Caki2 (cell line): ENCODE results near the gene RAB11B. TPM values are rescaled to one million over a fixed set of nuclear protein-coding genes. Genes with fewer than 3 reads are reported as not detected.
A peak's percentile ranks its signal among the peaks of the same experiment; 100 is the strongest.
"Not testable (repeated sequence)": the region's sequence is repeated elsewhere in the genome, so short reads cannot be mapped to it uniquely, and the experiment has no call there.

Experiments
- DNase-seq: peaks from one replicate; pipeline ENCODE4 v3.0.0-alpha.2; 2015; ENCODE audit warnings: low read depth
- in situ Hi-C: cut with HindIII; loops from 2 replicates; pipeline ENCODE4 v1.10.0; 2016; ENCODE audit warnings: low sequenced_read_pairs, low pct_unique_long_range_greater_than_20kb, mixed read lengths
- total RNA-seq: library from RNA; depleted of rRNA; stranded (reverse); fragments of >200 nt; shearing (Covaris generic); gene quantifications from 2 replicates; pipeline ENCODE4 v1.2.3, GENCODE V29; 2014; ENCODE audit warnings: low replicate concordance

Gene RAB11B
- total RNA-seq, 1 experiment from 2014 or later, result 14.4 TPM

DNA sequence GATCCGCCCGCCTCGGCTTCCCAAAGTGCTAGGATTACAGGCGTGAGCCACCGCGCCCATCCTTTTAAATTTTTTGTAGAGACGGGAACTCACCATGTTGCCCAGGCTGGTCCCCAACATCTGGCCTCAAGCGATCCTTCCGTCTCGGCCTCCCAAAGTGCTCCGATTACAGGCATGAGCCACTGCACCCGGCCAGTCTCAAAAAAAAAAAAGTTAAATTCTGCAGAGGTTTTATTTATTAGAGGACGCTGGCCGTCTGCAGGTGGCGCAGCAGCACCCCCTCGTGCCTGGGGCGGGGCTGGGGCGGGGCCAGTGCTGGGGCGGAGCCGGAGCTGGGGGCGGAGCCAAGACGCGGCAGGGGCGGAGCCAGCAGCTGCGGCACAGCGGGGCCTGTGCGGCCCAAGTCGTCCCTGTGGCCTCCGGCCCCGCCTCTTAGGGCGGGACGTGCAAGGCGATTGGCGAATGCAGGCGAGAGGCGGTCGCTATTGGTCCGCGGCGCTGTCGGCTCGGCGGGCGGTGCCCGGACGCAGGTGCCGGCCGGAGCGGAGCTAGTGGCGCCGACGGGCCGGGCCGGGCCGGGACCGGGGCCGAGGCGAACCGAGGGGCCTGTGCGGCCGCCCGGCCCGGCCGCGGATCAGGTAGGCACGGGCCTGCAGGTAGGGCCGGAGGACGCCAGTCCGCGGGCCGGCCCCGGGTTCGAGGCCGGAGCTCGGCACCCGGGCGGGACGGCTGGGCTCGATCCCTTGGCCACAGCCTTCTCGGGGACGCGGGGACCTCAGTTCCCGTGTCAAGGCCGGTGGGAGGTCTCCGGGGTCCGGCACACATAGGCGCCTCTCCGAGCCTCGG lies 22.8 kb downstream of the RAB11B start, which contains the start of gene MARCHF2:
Gene MARCHF2, plus strand, starts transcription at position 523 of the 846 bp plus-strand sequence. CDS start 8,536 bp downstream, outside the sequence.
- in situ Hi-C loops, result no loop called here

DNA sequence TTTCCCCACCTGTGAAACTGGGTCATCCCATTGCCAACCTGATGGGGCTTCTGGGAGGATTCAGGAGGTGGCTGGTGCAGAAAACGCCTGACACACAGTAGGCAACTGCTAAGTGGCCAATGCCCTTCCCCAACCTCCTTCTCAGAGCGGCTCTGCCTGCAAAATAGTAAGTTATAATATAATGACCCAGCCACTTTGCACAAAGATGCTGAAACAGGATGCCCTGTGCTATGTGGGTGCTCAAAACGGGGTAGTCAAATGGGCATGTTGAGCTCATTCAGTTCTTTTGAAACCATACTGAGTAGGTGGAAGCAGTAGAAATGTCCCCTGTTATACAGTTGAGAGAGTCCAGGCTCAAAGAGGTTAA lies 23.5 kb downstream of the RAB11B start:
- no peak for DNase-seq
- in situ Hi-C loops, result no loop called here

More for the DNA sequence above, 22.8 kb downstream of the RAB11B start, which contains the start of gene MARCHF2:
- peak; percentile 68 for DNase-seq

DNA sequence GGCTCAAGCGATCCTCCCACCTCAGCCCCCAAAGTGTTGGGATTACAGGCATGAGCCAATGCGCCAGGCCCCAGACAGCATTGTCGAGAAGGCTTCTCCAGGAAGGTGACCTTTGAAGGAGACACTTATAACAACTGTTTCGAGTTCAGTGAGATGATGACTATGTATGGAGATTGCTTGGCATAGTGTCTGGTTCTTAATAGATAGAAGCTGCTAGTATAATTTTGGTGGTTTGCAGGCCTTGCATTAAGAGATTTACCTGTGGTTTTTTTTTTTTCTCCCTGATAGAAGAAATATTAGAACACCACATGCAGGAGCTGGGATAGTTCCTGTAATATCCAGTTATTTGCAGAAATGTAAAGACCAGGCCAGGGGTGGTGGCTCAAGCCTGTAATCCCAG lies 26.6 kb downstream of the RAB11B start:
- DNase-seq, result no peak
- in situ Hi-C loops, result no loop called here

DNA sequence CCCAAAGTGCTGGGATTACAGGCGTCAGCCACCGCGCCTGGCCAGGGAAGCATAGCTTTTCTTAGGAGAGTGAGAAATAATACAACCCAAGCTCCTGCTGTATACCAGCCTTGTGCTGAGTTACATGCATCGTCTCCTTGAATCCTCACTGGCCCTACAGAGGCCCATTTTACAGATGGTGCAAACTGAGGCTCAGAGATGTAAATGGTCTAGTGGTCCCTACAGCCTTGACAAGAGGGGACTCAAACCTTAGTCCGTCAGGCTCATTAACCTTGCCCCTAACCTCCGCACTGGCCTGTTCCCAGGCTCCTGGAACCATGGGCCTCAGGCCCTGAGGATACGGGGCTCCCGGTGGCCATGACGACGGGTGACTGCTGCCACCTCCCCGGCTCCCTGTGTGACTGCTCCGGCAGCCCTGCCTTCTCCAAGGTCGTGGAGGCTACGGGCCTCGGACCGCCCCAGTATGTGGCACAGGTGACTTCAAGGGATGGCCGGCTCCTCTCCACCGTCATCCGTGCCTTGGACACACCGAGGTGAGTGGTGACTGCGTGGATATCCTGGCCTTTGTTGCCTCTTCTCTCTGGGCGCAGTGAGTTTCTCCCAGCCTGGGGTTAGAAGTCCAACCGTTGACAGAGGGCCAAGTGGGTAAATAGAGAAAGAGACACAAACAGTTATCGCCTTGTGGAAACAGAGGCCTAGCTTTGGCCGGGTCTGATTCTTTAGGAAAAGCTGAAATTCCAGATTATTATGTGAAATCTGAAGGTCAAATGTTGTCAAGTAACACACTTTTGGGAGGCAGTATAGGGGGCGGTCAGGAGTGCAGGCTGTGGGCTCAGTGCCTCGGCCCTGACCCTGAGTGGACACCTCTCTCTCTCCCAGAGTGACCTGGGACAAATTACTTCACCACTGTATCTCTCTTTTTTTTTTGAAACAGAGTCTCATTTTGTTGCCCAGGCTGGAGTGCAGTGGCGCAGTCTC lies 31.6 kb downstream of the RAB11B start:
- no peak for DNase-seq
- in situ Hi-C loops, result no loop called here

DNA sequence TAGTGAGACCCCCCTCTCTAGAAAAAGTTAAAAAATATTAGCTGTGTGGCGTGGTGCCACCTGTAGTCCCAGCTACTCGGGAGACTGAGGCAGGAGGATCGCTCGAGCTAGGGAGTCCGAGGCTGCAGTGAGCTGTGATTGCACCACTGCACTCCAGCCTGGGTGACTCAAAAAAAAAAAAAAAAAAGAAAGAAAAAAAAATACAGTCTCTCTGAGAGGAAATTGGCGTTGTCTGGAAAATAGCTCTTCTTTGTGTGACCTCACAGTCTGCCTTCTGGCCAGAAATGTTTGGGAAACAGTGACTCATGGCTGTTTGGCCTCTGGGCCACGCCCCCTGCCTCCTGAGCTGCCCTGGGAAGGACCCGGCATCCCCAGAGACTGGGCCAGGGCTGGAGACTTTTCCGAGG lies 33.7 kb downstream of the RAB11B start:
- in situ Hi-C loops, result no loop called here
- DNase-seq, result peak; percentile 91

DNA sequence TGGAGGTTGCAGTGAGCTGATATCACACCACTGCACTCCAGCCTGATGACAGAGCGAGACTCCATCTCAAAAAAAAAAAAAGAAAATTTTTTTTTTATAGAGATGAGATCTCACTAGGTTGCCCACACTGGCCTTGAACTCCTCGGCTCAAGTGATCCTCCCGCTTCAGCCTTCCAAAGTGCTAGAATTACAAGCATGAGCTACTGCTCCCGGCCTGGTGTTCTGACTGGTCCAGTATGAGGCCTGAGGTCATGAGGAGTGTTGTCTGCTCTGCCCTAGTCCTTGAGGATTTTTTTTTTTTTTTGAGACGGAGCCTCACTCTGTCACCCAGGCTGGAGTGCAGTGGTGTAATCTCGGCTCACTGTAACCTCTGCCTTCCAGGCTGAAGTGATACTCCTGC lies 35.2 kb downstream of the RAB11B start:
- DNase-seq, result not testable (repeated sequence)

DNA sequence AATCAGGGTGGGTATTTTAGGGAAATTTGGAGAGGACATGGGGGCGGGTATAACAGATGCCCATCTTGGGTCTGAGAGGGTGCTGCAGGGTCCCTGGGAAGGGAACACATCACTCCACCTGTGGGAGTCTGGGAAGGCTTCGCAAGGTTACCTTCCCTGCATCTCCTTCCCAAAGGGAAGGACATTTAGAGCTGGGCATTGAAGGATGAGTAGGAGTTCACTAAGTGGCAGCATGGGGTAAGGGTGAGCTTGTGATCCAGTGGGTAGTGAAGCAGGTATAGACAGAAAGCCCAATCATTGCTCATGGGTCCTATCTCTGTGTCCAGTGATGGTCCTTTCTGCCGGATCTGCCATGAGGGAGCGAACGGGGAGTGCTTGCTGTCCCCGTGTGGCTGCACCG lies 36.1 kb downstream of the RAB11B start:
- no peak for DNase-seq
- in situ Hi-C loops, result no loop called here

More for the DNA sequence above, 35.2 kb downstream of the RAB11B start:
- in situ Hi-C loops, result not testable (repeated sequence)

DNA sequence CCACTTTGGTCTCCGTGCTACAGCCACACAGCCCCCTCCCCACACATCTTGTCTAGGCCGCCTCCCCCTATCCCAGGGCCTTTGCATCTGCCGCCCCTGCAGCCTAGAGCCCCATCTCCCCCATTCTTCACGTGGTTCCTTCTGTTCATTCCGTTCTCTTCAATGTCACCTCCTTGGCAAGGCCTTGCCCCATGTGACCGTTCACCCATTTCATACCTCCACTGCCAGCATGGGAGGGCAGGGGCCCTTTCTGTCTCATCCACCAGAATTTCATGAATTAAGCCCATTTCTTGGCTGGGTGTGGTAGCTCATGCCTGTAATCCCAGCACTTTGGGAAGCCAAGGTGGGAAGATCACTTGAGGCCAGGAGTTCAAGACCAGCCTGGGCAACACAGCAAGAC lies 38.9 kb downstream of the RAB11B start:
- DNase-seq, result no peak
- in situ Hi-C loops, result no loop called here

DNA sequence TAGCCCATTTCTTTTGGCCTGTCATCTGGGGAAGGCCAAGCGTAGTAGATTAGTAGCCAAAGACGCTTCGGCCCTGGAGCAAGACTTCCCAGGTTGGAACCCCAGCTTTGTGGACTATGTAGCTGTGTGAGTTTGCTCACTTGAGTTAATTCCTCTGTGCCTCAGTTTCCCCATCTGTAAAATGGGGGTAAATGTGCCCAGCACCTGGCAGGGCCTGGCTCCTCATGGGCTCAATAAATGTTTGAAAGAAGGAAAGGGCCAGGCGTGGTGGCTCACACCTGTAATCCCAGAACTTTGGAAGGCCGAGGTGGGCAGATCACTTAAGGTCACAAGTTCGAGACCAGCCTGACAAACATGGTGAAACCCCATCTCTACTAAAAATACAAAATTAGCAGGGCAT lies 39.7 kb downstream of the RAB11B start:
- in situ Hi-C loops, result no loop called here
- DNase-seq, result no peak

DNA sequence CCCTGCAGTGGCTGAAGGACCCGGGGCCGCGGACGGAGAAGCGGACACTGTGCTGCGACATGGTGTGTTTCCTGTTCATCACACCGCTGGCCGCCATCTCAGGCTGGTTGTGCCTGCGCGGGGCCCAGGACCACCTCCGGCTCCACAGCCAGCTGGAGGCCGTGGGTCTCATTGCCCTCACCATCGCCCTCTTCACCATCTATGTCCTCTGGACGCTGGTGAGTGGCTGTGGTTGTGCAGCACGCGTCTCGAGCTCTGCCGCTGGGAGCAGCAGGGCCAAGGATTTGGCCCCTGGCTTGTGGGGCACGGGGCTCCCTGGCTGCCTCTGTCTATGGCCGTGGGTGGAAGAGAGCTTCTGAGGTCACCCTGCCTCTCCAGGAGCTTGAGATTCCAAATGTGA lies 40.5 kb downstream of the RAB11B start:
- in situ Hi-C loops, result no loop called here

DNA sequence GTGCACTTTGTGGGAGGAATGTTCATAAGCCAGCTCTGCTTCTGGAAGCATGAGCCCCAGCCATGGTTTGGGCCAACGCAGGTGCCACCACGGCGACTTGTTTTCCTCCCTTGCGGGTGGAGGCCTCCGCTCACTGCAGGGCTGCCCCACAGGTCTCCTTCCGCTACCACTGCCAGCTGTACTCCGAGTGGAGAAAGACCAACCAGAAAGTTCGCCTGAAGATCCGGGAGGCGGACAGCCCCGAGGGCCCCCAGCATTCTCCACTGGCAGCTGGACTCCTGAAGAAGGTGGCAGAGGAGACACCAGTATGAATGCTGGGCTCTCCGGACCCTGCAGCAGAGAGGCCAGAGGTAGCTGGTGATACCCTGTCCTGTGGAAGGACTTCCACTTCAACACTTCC lies 48.1 kb downstream of the RAB11B start:
- in situ Hi-C loops, result no loop called here
- DNase-seq, result no peak

More for the DNA sequence above, 40.5 kb downstream of the RAB11B start:
- no peak for DNase-seq

DNA sequence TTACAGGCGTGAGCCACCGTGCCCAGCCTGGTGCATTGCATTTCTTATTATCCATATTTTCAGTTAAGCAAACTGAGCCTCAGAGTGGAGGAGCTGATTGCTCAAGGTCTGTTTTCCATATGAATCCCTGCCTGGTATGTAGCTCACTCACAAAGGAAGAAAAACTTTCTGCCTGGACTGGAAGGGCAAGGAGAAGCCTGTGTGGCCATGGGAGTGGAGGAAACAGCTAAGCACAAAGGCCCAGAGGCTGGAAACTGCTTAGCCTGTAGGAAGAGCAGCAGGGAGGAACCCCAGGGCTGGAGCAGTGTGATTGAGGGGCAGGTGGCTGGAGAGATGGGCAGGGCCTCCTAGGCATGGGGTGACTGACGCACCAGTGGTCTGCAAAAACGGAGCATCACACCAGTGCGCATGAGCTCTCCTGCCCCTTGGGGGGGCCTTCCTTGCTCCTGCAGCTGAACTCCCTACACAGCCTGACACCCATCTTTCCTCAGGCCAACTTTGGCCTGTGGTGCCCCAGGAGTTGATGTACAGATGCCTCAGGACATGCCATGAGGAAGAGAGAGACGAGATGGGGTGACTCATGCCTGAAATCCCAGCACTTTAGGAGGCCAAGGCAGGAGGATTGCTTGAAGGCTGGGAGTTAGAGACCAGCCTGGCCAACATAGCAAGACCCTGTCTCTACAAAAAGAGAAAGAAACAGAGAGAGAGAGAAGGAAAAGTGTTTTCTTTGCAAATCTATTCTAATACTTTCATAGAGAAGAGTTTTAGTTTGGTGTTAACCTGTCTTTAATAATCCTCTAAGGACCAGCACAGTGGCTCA lies 51.8 kb downstream of the RAB11B start:
- in situ Hi-C loops, result no loop called here
- DNase-seq, result no peak

DNA sequence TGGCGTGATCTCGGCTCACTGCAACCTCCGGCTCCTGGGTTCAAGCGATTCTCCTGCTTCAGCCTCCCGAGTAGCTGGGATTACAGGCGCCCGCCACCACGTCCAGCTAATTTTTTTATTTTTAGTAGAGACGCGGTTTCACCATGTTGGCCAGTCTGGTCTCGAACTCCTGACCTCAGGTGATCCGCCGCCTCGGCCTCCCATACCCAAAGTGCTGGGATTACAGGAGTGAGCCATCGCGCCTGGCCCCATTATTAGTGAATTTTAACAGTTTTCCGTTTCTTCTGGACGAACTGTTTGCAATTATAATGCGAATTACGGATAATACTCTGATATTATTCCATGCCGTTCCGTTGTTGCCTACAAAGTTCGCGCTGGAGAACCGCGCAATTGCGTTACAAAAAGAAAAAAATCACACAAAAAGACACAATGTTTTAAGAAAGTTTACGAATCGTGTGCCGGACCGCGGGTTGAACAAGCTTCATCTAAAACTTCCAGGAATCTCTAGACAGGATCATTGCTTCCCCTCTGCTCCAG lies 54.0 kb downstream of the RAB11B start:
- in situ Hi-C loops, DNase-seq: not testable (repeated sequence)

DNA sequence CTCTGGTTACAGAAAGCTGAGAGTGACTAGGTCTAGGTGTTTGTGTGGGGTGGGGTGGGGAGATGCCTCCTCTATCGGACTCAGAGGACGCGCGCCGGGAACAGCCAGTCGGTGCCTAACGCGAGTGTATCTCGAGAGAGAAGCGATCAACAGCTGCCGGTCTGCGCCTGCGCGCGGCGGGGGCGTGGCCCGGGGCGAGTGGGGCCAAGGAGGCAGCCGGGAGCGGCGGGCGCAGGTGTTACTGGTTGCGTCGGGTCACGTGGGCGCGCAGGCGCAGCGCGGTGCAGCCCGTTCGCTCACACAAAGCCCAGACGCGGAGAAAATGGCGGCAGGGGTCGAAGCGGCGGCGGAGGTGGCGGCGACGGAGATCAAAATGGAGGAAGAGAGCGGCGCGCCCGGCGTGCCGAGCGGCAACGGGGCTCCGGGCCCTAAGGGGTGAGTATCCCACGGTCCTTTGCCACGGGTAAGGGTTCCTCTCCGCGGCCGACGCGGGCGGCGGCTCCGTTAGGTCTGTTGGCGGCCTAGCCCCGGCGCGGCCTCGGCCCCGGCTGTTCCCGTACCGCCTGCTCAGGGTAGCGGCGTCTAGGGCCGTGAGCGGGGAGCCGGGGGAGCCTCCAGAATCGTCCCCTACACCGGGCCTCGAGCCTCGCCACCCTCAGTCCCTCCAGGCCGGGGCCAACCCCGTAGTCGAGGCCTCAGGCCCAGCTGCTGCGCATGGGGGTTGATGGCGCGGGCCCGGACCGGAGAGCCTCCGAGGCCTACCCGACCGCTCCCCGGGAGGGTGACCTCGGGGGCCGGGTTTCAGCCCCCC lies 54.7 kb downstream of the RAB11B start, which contains the start of gene HNRNPM:
Gene HNRNPM, plus strand, starts transcription at position 299 of the 811 bp plus-strand sequence. Its CDS starts 24 bp downstream, at position 323.
- DNase-seq, result peak; percentile 84
- in situ Hi-C loops, result no loop called here

DNA sequence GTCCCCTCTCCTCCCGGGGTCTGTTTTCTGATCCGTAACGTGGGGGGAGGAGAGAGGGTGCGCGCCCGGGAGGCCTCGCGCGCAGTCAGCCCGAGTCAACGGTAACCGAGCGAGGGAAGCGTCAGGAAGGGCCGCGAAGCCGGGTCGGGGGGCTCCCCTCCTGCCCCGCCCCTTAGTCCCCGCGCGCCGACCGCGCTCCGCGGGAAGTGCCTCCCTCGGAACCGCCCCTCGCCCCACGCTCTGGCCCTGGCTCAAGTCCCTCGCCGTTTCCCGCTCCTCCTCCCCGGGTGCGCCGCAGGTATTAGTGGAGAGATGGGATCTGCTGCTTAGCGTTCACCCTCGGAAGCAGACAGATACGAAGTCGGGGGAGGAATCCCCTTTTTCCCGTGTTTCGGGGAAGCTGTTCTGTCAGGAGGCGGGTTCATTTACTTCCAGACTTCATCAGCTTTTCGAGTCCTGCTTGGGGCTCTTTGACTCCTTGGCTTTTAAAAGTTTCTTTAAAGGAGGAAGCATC lies 55.4 kb downstream of the RAB11B start:
- no peak for DNase-seq
- in situ Hi-C loops, result no loop called here

DNA sequence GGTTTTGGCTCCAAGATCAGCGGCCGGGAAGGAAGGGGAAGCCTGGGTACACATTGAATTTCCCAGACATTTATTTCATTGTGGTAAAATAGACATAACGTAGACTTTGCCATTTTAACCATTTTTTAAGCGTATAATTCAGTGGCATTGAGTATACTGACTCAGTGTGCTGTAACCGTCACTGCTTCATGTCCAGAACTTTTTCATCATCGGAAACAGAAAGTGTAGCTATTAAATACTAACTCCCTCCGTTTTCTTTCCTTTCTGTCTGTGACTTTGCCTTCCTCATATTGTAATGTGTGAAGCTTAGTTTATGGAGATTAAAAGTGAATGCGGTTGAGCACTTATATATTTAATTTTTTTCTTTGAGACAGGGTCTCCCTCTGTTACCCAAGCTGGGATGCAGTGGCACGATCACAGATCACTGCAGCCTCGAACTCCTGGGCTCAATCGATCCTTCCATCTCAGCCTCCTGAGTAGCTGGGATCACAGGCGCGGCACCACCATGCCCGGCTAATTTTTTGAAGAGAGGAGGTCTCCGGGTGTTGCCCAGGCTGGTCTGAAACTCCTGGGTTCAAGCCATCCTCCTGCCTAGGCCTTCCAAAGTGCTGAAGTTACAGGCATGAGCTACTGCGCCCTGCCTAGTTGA lies 56.0 kb downstream of the RAB11B start:
- in situ Hi-C loops, result no loop called here
- DNase-seq, result no peak
